ENCODE data around the gene THAP3.

Gene THAP3

DNA sequence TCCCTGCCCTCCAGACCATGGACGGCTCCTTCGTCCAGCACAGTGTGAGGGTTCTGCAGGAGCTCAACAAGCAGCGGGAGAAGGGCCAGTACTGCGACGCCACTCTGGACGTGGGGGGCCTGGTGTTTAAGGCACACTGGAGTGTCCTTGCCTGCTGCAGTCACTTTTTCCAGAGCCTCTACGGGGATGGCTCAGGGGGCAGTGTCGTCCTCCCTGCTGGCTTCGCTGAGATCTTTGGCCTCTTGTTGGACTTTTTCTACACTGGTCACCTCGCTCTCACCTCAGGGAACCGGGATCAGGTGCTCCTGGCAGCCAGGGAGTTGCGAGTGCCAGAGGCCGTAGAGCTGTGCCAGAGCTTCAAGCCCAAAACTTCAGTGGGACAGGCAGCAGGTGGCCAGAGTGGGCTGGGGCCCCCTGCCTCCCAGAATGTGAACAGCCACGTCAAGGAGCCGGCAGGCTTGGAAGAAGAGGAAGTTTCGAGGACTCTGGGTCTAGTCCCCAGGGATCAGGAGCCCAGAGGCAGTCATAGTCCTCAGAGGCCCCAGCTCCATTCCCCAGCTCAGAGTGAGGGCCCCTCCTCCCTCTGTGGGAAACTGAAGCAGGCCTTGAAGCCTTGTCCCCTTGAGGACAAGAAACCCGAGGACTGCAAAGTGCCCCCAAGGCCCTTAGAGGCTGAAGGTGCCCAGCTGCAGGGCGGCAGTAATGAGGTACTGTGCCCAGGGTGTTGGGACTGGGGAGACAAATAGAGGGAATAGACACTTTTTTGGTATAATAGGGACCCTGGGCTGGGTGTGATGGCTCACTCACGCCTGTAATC, 43.9 kb upstream of the THAP3 start:
- FAIRE-seq (no peak), DNase-seq (ENCODE audit: insufficient read length, low spot score) (no peak)
- TF ChIP-seq, protein P1, sequence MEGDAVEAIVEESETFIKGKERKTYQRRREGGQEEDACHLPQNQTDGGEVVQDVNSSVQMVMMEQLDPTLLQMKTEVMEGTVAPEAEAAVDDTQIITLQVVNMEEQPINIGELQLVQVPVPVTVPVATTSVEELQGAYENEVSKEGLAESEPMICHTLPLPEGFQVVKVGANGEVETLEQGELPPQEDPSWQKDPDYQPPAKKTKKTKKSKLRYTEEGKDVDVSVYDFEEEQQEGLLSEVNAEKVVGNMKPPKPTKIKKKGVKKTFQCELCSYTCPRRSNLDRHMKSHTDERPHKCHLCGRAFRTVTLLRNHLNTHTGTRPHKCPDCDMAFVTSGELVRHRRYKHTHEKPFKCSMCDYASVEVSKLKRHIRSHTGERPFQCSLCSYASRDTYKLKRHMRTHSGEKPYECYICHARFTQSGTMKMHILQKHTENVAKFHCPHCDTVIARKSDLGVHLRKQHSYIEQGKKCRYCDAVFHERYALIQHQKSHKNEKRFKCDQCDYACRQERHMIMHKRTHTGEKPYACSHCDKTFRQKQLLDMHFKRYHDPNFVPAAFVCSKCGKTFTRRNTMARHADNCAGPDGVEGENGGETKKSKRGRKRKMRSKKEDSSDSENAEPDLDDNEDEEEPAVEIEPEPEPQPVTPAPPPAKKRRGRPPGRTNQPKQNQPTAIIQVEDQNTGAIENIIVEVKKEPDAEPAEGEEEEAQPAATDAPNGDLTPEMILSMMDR (IDR thresholded peaks at IDR 0.05; ENCODE audit: insufficient read depth, missing control alignments), result no peak

DNA sequence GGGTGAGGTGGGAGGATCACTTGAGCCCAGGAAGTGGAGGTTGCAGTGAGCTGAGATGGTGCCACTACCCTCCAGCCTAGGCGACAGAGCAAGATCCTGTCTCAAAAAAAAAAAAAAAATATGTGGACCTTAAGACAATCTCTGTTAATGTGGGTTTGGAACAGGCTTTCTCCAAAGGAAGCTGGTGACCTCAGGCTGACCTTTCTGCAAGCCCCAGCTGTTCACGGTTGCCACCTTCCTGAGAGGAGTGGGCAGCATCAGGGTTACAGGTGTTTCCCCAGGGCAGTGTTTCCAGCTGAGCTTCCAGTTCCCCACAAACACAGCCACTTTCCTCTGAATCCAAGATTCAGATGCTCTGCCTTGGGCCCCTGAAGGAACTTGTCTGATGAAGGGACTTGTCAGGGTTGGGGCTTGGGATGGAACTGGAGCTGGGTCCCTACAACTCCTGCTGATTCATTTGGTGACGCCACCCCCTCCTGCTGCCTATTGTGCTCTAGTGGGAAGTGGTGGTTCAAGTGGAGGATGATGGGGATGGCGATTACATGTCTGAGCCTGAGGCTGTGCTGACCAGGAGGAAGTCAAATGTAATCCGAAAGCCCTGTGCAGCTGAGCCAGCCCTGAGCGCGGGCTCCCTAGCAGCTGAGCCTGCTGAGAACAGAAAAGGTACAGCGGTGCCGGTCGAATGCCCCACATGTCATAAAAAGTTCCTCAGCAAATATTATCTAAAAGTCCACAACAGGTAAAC, 42.9 kb upstream of the THAP3 start:
- TF ChIP-seq, protein P1 (IDR thresholded peaks at IDR 0.05; ENCODE audit: insufficient read depth, missing control alignments), result no peak
- no peak for FAIRE-seq
- no peak for DNase-seq (ENCODE audit: insufficient read length, low spot score)

DNA sequence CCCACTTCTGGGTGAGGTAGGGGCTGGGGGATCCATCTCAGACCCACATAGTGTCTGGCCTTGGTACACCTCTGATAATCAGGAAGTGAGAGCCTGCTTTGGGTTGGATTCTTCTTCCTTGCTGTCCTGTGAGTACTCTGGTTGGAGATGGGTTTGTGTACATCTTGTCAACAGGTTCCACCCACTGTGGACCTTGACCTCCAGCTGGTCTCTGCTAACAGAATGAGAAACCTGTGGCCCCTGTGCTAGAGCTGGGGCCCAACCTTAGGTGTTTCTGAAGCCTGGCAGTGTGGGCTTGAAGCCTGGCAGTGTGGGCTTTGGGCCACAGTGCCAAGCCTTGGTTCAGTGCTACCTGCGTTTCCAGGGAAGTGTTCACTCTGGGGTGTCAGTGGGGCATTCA, 42.3 kb upstream of the THAP3 start:
- no peak for DNase-seq (ENCODE audit: insufficient read length, low spot score)
- FAIRE-seq, result no peak
- TF ChIP-seq, protein P1 (IDR thresholded peaks at IDR 0.05; ENCODE audit: insufficient read depth, missing control alignments), result no peak

DNA sequence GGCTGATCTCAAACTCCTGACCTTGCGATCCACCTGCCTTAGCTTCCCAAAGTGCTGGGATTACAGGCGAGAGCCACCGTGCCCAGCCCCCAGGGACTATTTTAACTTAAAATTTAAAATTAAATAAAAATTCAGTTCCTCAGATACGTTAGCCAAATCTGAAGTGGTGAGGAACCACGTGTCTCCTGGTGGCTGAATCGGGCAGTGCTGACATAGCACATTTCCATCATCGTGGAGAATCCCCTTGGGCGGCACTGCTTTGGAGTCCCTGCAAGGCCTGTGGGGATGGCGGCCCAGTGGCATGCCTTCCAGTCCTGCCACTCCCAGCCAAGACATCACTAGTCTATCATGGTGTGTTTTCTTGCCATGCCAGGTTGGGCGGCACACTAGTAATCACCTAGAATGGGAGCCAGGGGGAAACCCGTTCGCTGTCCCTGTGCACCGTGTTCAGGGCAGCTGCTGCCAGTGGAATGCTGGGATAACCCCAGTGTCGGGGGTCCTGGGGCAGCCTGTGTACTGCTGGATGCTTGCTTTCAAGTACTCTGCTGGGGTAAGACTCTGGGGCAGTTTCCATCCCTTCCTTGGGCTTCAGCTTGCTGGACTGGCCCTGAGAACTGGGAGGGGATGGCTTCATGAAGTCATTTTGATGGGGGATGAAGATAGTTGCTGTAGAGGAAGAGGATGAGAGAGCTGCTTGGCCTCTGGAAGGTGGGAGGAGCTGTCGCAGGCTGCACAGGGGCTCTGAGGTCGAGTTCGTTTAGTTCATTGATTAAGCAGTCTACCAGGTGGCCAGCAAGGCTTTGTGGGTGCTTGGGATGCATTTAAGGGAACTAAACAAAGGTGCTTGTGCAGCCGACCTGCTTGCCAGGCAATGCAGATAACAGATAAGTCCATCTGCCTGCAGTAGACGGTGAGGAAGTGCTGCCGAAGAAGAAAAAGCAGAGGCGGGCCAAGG, 40.3 kb upstream of the THAP3 start:
- FAIRE-seq (no peak), DNase-seq (ENCODE audit: insufficient read length, low spot score) (no peak)
- TF ChIP-seq, protein P1 (IDR thresholded peaks at IDR 0.05; ENCODE audit: insufficient read depth, missing control alignments), result no peak

DNA sequence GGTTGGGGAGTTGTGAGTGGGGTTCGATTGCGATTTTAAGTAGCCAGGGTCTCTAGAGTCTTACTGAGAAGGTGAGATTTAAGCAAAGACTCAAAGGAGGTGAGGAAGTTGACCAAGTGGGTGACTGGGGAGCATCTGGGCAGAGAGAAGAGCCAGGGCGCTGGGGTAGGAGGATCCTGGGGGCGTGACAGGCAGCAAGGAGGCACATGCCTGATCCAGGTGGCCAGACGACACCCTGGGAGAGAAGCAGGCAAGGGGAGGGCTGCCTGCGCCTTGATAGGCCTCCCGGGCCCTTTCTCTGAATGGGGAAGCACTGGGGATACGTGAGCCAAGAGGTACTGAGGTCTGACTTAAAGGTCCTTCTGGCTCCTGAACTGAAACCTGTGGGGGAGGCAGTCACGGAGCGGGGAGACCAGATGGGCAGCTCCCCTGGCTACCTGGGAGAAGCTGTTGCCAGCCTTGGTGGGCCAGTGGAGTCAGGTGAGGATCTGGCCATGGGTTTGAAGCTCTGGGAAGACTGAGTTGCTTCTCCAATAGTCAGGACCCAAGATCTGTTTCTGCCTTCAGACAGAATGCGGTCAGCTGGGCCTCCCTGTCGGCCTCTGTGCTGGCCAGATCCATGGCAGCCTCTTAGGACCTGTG, 39.5 kb upstream of the THAP3 start:
- TF ChIP-seq, protein P1 (IDR thresholded peaks at IDR 0.05; ENCODE audit: insufficient read depth, missing control alignments), result no peak
- DNase-seq (ENCODE audit: insufficient read length, low spot score) (no peak), FAIRE-seq (no peak)

DNA sequence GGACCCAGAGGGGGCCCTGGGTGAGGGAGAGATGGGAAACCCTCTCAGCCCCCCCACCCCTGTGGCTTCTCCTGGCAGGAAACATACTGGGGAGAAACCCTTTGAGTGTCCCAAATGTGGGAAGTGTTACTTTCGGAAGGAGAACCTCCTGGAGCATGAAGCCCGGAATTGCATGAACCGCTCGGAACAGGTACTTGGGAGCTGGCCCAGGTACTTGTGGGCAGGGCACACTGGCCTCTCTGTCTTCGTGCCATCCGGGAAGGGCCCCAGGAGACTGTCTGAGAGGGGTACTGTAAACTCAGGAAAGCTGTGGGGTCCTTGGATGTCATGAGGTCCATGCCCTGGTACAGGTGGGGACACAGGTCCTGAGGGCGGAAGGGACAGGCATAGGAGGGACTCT, 38.8 kb upstream of the THAP3 start:
- DNase-seq (ENCODE audit: insufficient read length, low spot score) (no peak), FAIRE-seq (no peak)
- TF ChIP-seq, protein P1 (IDR thresholded peaks at IDR 0.05; ENCODE audit: insufficient read depth, missing control alignments), result no peak
